PFSK-1 (cell line): ENCODE data around the gene LMTK3.

ENCODE experiments used
- POLR2AphosphoS5 ChIP-seq: IDR thresholded peaks from 2 replicates; pipeline ENCODE4 v1.6.1; 2012; ENCODE audit warnings: low read depth, mild to moderate bottlenecking, control low read depth, low read length, moderate library complexity
- REST ChIP-seq, 2 experiments: IDR thresholded peaks; 2 replicates each; pipeline versions ENCODE4 v1.6.1 to v1.8.0; 2011 to 2012; ENCODE audit warnings: low read depth in 2 of 2, low read length in 2 of 2, control low read depth in 1 of 2, inconsistent platforms in 1 of 2, mild to moderate bottlenecking in 1 of 2, moderate library complexity in 1 of 2; ENCODE audit not compliant: insufficient read depth in 1 of 2
- SIN3A ChIP-seq: IDR thresholded peaks from 2 replicates; pipeline ENCODE4 v1.6.1; 2012; ENCODE audit warnings: mild to moderate bottlenecking, low read length, moderate library complexity, borderline replicate concordance; ENCODE audit not compliant: insufficient read depth
- TAF1 ChIP-seq: IDR thresholded peaks from 2 replicates; pipeline ENCODE4 v1.6.1; 2012; ENCODE audit warnings: low read length, control low read depth, borderline replicate concordance; ENCODE audit not compliant: insufficient read depth

DNA sequence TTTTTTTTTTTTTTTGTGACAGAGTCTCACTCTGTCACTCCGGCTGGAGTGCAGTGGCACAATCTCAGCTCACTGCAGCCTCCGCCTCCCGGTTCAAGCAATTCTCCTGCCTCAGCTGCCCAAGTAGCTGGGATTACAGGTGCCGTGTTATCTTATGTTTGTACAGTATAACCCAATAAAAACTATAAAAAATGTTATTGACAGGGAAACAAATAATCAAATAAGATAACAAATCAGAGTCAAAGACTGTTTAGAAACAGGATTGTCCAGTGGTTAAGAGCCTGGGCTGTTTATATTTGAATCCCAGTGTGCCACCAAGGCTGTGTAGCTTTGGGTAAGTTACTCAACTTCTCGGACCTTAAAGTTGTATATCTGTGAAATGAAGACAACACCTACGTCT, 19.1 kb upstream of the LMTK3 start:
- no peak for TF ChIP-seq POLR2AphosphoS5
- no peak for TF ChIP-seq TAF1
- TF ChIP-seq SIN3A: no peak
- TF ChIP-seq REST (IDR thresholded peaks at IDR 0.05; ENCODE audit: insufficient read depth in 1 of 2, low read depth in 2 of 2, low read length in 2 of 2): no peak
